ENCODE data around the gene DDX19B. TPM values are rescaled to one million over a fixed set of nuclear protein-coding genes. Genes with fewer than 3 reads are reported as not detected.

DDX19B gene
- total and polyA plus RNA-seq, 9 of the 15 experiments (the other 6 are each of a cell fraction or from before 2014, with no cell fraction given) = 7.0 to 32.9 (median 19.3) TPM

DNA sequence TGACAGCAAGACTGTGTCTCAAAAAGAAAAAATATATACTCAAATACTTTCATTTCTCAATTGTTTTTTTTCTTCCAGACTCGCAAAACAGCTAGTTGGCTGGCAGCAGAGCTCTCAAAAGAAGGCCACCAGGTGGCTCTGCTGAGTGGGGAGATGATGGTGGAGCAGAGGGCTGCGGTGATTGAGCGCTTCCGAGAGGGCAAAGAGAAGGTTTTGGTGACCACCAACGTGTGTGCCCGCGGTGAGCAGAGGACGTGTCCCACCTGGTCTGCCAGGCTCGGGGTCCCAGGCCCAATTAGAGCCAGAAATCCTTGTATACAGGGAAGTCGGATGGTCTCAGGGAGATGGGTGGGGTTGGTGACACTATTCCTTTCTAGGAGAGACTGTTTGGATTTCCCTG is 71.2 kb downstream of the DDX19B start (continued):
- TF ChIP-seq, protein P1, sequence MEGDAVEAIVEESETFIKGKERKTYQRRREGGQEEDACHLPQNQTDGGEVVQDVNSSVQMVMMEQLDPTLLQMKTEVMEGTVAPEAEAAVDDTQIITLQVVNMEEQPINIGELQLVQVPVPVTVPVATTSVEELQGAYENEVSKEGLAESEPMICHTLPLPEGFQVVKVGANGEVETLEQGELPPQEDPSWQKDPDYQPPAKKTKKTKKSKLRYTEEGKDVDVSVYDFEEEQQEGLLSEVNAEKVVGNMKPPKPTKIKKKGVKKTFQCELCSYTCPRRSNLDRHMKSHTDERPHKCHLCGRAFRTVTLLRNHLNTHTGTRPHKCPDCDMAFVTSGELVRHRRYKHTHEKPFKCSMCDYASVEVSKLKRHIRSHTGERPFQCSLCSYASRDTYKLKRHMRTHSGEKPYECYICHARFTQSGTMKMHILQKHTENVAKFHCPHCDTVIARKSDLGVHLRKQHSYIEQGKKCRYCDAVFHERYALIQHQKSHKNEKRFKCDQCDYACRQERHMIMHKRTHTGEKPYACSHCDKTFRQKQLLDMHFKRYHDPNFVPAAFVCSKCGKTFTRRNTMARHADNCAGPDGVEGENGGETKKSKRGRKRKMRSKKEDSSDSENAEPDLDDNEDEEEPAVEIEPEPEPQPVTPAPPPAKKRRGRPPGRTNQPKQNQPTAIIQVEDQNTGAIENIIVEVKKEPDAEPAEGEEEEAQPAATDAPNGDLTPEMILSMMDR (IDR thresholded peaks at IDR 0.05 in 2 of 3, conservative IDR thresholded peaks at IDR 0.05 in 1 of 3; ENCODE audit: insufficient read depth in 2 of 3, low read depth in 1 of 3, low read length in 3 of 3) = peak; percentile 35 to 57 (median 50); a peak in 4 of 6 replicates
- TF ChIP-seq POLR2G (IDR thresholded peaks at IDR 0.05; ENCODE audit: low read depth, low read length) (peak; percentile 15; the same call in 1 of the 2 replicates), SMC3 (conservative IDR thresholded peaks at IDR 0.05; ENCODE audit: insufficient read depth, low read depth, low read length) (peak; percentile 38), RAD21 (CRISPR knock-in tag; conservative IDR thresholded peaks at IDR 0.05 in 1 of 2, IDR thresholded peaks at IDR 0.05 in 1 of 2) (peak; percentile 52 to 64), STAG1 (CRISPR knock-in tag; IDR thresholded peaks at IDR 0.05; ENCODE audit: borderline replicate concordance) (peak; percentile 47; the same call in 1 of the 2 replicates)

DNA sequence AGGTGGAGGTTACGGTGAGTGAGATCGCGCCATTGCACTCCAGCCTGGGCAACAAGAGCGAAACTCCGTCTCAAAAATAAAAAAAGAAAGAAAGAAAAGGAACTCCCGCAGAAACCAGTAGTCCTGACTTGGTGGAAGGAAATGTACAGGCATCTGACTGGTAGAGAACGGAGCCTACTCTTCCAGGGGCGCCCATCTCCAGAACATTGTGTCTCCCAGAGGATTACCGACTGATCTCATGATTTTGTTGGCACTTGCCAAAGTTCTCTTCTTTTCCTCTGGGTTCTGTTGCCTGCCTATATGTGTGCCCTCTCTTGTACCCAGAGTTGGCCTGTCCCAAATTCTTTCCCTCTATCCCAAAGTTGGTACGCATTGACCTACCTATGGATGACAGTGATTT is 71.9 kb downstream of the DDX19B start:
- H3K79me2 ChIP-seq (ENCODE audit: control insufficient read depth, insufficient read depth, low read length) = no peaks in the 10 kb centered on the region
- no peaks in the 10 kb centered on the region for H3K9me1 ChIP-seq (ENCODE audit: control insufficient read depth, insufficient read depth, low read length)
- WGBS (ENCODE audit: insufficient coverage, low coverage, missing lambda C conversion rate) = 97% methylated on average over 9 of the region's 10 CpGs
- H3K9me3 ChIP-seq (replicated peaks; ENCODE audit: control insufficient read depth, insufficient read depth, low read depth, low read length) = no peaks in the 10 kb centered on the region
- CTCF ChIA-PET (ENCODE audit: low intra/inter-chr PET ratio) = no interaction called here
- no peak overlapping the region for H3K4me3 ChIP-seq
- H2AFZ ChIP-seq (ENCODE audit: low read depth, low read length) = no peak overlapping the region
- no peak overlapping the region for H3K27ac ChIP-seq (ENCODE audit: extremely low read depth, low read depth, low read length)
- in situ Hi-C loops (cut with MboI) = no loop called here
- H3K9ac ChIP-seq (ENCODE audit: insufficient read depth in 1 of 2, low read depth in 2 of 2, low read length in 2 of 2) = no peak overlapping the region
- no peaks in the 10 kb centered on the region for H3K4me1 ChIP-seq (replicated peaks in 1 of 2; ENCODE audit: control insufficient read depth in 2 of 2, insufficient read depth in 2 of 2, low read length in 2 of 2)
- no TSS peak for BruUV-seq (replicated peaks)
- no peaks in the 10 kb centered on the region for H4K20me1 ChIP-seq (replicated peaks; ENCODE audit: control insufficient read depth, insufficient read depth, low read length)
- no peak overlapping the region for H3K4me2 ChIP-seq (ENCODE audit: insufficient read depth, low read length)
- DNase-seq (ENCODE audit: extremely low read depth in 1 of 4, low spot score in 3 of 4) (no peak), FAIRE-seq (no peak), ATAC-seq (no peak)
- H3K36me3 ChIP-seq (ENCODE audit: control insufficient read depth, insufficient read depth, low read length) = peaks cover 83% of the 10 kb centered on the region
- no peaks in the 10 kb centered on the region for H3K27me3 ChIP-seq (ENCODE audit: control insufficient read depth in 2 of 2, insufficient read depth in 2 of 2, low read length in 2 of 2)
- POLR2A ChIA-PET = interaction anchor here (1.2 to 2.1 kb wide), 2 partner anchors 11 to 24 kb away, joined by 5 to 8 read pairs; partner anchors contain the start of gene DDX19A
- intact Hi-C loops (cut with micrococcal nuclease) = loop anchor here (10.0 kb wide), 1 partner anchor 404 kb away; no protein-coding TSS in a partner anchor
- 0 out of 2 replicates have a peak, but pooled peaks have one; percentile 15 for TF ChIP-seq SUPT5H (IDR thresholded peaks at IDR 0.05)
- TF ChIP-seq, protein P2, sequence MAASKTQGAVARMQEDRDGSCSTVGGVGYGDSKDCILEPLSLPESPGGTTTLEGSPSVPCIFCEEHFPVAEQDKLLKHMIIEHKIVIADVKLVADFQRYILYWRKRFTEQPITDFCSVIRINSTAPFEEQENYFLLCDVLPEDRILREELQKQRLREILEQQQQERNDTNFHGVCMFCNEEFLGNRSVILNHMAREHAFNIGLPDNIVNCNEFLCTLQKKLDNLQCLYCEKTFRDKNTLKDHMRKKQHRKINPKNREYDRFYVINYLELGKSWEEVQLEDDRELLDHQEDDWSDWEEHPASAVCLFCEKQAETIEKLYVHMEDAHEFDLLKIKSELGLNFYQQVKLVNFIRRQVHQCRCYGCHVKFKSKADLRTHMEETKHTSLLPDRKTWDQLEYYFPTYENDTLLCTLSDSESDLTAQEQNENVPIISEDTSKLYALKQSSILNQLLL (CRISPR knock-in tag; IDR thresholded peaks at IDR 0.05; ENCODE audit: borderline replicate concordance) = no peak

Data from K562 (cell line).